GM12872 (cell line): ENCODE data around the gene CDHR3.

Source experiments
- CTCF ChIP-seq: IDR thresholded peaks from 3 replicates; pipeline ENCODE4 v1.5.1; 2011; ENCODE audit warnings: low read depth, mild to moderate bottlenecking, low read length, moderate library complexity; ENCODE audit not compliant: insufficient read depth

CDHR3 gene

GRCh38 chr7:106054971-106055532 is 92.0 kb downstream of the CDHR3 start:
- TF ChIP-seq CTCF, result no peak

DNA sequence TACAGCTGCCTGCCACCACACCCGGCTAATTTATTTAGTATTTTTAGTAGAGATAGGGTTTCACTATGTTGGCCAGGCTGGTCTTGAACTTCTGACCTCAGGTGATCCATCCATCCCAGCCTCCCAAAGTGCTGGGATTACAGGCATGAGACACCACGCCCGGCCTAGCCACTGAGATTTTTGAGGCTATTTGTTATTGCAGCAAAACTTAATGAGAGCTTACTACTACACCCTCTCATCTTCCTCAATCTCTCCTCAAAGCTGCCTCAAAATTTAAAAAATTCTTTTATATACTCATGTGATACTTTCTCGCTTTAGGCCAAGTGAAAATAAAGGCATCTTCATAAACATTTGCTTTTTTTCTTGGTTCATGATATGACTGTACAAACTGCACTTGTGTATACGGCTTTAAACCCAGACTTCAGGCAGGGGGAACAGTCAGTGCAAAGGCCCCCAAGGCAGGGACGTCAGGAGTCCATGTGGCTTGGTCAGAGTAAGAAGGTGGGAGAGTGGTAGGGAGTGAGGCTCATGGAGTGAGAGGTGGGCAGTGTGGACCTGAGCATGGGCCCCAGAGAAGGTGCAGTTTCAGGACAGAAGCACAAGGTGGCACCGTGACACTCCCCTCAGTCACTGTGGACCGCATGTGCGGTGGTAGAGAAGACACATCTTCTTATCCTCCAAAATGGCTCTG is 93.6 kb downstream of the CDHR3 start:
- TF ChIP-seq CTCF, result peak; percentile 92

DNA sequence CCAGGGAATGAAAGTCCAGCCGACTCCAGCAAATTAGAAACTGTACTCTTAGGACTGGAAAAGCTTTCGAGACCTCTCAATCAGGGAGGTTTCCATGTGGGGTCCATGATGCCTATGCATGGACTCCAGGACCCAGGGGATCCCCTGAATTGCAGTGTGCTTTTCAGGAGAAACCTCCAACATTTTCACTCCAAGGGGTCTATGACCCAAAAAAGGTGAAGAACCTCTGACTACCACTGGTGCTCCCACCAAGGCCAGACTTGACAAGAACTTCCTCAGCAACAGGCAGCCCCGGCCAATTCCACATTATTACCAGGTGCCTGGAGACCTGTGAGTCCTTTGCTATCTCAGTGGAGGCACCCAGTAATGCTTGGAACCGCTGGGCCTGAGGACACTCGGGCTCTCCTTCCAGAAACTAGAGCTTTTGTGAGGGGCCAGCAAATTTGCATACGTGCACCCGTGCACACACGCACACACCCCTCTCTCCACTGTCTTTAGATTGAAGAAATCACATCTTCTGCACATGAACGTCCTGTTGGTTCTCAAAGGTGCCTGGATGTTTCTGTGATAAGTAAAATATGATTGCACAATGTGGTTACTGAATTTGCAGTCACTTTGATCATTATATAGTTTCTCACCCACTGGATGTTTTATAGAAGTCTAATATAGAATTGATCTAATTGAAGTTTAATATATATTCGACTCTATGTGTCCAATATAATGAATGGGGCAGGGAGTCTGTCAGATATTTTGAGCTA is 94.3 kb downstream of the CDHR3 start:
- TF ChIP-seq CTCF, result no peak

GRCh38 chr7:106057962-106058927 is 95.2 kb downstream of the CDHR3 start:
- no peak for TF ChIP-seq CTCF

DNA sequence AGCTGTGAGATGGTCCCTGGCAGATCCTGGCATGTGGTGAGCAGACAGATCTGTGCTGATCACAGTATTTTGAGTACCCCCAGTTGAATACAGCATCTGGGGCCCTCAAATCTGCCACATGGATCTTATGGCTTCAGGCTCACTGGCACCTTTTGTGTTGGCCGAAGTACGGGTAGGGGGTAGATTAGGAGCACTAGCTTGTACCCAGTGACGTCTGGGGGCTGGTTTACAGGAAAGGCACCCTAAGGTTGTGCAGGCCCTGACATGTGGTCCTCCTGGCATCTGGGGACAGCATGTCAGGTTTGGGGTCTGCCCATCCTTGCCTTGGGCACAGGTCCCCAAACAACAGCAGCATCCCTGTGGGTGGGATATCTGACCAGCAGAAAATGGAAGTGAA is 95.9 kb downstream of the CDHR3 start:
- no peak for TF ChIP-seq CTCF

DNA sequence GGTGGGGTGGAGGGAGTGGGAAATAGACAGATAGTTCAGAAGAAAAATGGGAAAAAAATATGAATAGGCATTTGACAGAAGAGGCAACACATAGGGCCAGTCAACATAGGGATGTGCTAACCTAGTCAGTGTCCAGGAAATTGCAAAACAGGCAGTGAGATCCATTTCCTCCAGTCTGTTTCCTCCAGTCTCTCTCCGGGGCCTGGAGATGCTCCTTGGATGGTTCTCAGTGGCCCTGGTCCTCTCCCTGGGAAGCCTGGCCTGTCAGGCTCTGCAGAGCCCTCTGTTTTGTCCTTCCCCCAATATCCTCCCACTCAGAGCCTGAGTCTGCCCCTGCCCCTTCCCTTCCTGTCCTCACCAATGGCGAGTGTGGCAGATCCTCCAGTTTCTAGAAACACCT is 96.5 kb downstream of the CDHR3 start:
- TF ChIP-seq CTCF, result no peak

- TF ChIP-seq CTCF, result no peak
Observed at GRCh38 chr7:106060394-106060920, 97.4 kb downstream of the CDHR3 start.
